NCI-H1105 treated with DMSO at 0.1 percent for 48 hours (cell line): ENCODE measurements around the gene OR8B4.
"Not testable (repeated sequence)": the region's sequence is repeated elsewhere in the genome, so short reads cannot be mapped to it uniquely, and the experiment has no call there.

Experiments used
- DNase-seq: peaks from one replicate; lab custom pipeline; 2025; lab: John Stamatoyannopoulos, UW

The OR8B4 gene

DNA sequence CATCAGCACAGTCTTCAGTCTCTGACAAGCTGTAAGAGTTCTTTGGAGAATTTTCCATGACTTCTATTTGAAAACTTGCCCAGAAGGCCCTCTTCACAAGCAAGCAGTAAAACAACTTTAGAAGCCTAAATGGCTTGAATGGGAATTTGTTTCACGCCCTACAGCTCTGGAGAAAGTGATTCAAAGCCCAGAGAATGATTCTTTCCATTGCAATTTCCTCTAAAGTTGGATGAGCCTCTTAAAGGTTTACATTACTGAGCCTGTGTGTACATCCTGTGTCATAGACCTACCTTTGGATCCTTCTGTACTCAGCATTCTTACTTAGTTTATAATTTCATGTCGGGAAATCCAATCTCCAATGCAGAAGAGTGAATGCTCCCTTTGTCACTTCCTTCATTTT lies 19.1 kb downstream of the OR8B4 start:
- no peak for DNase-seq

GRCh38 chr11:124403186-124403585 lies 21.5 kb downstream of the OR8B4 start:
- not testable (repeated sequence) for DNase-seq

DNA sequence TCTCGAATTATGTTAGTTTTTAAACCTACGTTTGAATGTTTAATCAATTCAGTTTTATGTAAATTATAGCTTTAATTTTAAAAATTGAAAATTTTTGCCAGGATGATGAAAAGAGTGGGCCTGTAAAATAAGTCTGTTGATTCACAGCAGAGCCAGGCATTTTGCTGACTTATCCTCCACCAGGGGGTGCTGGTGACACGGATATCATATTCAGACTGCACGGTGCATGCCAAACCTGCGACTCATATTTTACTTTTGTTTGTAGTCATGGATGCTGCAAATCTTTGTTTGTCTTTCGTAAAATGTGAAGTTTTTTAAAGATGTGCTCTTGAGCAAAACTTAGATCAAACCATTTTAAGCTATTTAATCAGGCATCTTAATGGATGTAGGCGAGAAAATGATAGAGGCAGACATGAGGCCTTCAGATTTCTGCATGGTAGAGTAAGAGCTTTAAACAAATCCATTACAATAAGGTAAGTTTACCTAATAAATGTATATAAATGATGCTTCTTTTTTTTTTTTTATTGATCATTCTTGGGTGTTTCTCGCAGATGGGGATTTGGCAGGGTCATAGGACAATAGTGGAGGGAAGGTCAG lies 22.2 kb downstream of the OR8B4 start:
- peak; percentile 53 for DNase-seq

DNA sequence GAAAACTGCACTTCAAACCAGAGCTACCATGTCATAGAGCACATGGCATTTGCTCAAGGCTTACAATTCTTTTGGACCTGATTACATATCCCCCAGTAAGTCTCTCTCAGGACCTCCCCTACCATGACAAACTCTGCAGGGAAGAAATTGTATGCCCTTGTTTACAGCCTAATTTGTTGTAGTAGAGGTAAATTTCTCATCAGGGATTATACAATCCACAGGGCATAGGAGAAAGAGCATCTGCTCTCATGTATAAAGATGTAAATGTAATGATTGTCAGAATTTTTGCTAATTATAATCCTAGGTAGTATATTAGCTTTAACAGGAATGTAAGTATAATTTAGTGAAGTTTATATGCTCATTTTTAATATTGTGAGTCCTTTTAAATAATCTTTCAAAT lies 25.7 kb downstream of the OR8B4 start, which contains the start of gene OR8B3:
Gene OR8B3 (minus strand): TSS at position 101 of the 400 bp plus-strand sequence. CDS start 1,673 bp downstream, outside the sequence.
- no peak for DNase-seq

- DNase-seq, result not testable (repeated sequence)
Measured at GRCh38 chr11:124396847-124397246, 27.8 kb downstream of the OR8B4 start.

DNA sequence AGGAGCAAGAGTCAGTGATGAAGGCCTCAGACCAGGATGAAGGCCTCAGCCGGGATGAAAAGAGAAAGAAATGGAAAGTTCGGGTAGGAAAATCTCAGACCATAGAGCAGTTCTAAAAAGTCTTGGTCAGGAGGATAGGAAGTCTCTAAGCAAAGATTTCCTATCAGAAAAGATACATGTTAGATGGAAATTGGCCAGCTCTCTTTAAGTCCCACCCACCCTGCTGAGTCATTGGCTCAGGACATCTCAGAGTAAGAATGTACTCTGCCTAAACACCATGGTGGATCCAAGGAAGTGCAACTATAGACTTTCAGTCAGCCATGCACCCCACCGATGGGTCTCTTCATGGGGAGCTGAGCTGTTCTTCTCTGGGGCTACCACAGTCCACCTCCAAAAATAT lies 30.3 kb downstream of the OR8B4 start:
- no peak for DNase-seq

GRCh38 chr11:124384399-124384798 lies 40.3 kb downstream of the OR8B4 start, which contains the start of gene OR8B2:
Gene OR8B2, minus strand, starts transcription at chr11:124384499. Its CDS starts 1,156 bp downstream, at chr11:124383343.
- no peak for DNase-seq

- DNase-seq, result not testable (repeated sequence)
Measured at GRCh38 chr11:124382857-124383256, 41.8 kb downstream of the OR8B4 start.

GRCh38 chr11:124380585-124380984 lies 44.1 kb downstream of the OR8B4 start:
- DNase-seq, result no peak

GRCh38 chr11:124376280-124376679 lies 48.4 kb downstream of the OR8B4 start:
- no peak for DNase-seq
